Measurements from ENCODE around the gene IGF2BP2. TPM values are rescaled to one million over a fixed set of nuclear protein-coding genes. Genes with fewer than 3 reads are reported as not detected.

IGF2BP2 gene
- total RNA-seq, 1 donor from 2014 or later, result 19.4 TPM

DNA sequence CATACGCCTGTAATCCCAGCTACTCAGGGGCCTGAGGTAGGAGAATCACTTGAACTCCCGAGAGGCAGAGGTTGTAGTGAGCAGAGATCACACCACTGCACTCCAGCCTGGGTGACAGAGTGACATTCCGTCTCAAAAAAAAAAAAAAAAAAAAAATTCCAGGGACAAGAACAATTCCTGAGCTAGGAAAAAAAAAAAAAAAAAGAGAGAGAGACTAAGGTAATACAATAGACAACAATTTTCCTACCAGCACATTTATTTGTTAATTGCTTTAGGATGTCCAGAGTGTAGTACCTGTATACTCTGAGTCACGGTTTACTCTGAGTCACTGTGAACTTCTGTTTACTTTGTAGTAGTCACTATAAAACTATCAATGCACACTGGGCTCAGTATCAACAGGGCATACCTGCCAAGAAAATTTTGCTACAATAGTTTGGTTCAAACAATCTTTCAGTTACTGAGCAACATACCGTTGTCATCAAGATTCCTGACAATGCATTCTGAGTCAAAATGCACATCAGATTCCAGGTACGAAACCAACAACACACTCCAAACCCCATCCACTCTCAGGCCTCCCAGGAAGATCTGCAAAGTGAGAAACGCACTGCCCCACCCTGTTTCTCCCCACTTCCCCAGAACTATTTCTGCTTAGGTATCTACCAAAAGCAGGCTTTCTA lies 28.3 kb downstream of the IGF2BP2 start:
- Histone ChIP-seq H3K4me3 (no peak overlapping the region), H3K4me1 (peaks cover 10% of the 10 kb centered on the region), H3K9me3 (no peaks in the 10 kb centered on the region), H3K27me3 (ENCODE audit: low read depth) (no peaks in the 10 kb centered on the region), H3K27ac (no peak overlapping the region), H3K36me3 (no peaks in the 10 kb centered on the region)
- TF ChIP-seq, protein P1, sequence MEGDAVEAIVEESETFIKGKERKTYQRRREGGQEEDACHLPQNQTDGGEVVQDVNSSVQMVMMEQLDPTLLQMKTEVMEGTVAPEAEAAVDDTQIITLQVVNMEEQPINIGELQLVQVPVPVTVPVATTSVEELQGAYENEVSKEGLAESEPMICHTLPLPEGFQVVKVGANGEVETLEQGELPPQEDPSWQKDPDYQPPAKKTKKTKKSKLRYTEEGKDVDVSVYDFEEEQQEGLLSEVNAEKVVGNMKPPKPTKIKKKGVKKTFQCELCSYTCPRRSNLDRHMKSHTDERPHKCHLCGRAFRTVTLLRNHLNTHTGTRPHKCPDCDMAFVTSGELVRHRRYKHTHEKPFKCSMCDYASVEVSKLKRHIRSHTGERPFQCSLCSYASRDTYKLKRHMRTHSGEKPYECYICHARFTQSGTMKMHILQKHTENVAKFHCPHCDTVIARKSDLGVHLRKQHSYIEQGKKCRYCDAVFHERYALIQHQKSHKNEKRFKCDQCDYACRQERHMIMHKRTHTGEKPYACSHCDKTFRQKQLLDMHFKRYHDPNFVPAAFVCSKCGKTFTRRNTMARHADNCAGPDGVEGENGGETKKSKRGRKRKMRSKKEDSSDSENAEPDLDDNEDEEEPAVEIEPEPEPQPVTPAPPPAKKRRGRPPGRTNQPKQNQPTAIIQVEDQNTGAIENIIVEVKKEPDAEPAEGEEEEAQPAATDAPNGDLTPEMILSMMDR (IDR thresholded peaks at IDR 0.05), result no peak
- DNase-seq (no peak), ATAC-seq (peak; percentile 89 to 96)
- intact Hi-C loops (cut with DNase I), result no loop called here

DNA sequence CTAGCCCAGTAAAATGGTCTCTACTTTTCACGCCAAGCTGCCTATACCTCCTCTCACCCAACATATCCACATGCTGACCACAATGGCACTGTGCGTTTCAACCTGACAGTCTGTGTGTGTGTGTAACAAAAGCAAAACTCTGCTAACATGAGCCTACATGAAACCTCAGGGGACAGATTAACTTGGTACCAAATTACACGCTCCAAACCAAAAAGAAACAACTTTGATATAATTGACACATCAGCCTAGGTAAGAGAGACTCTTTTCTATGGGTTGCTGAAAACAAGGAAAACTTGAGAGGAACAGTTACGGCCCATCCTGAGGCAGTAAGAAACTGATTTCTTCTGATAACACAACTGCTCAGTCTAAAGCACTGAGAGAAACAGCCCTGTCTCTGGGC lies 31.5 kb downstream of the IGF2BP2 start:
- H3K27me3 ChIP-seq (ENCODE audit: low read depth), result no peaks in the 10 kb centered on the region
- intact Hi-C loops (cut with DNase I), result no loop called here

GRCh38 chr3:185792955-185793354 lies 31.9 kb downstream of the IGF2BP2 start:
- Histone ChIP-seq H3K9me3 (no peaks in the 10 kb centered on the region), H3K27me3 (ENCODE audit: low read depth) (no peaks in the 10 kb centered on the region), H3K27ac (no peak overlapping the region), H3K4me3 (no peak overlapping the region), H3K36me3 (no peaks in the 10 kb centered on the region), H3K4me1 (peaks cover 10% of the 10 kb centered on the region)
- intact Hi-C loops (cut with DNase I), result no loop called here
- ATAC-seq (no peak), DNase-seq (no peak)
- TF ChIP-seq, protein P1 (IDR thresholded peaks at IDR 0.05), result no peak

More for the DNA sequence above, 31.5 kb downstream of the IGF2BP2 start:
- H3K9me3 ChIP-seq, result no peaks in the 10 kb centered on the region
- ATAC-seq, result no peak
- TF ChIP-seq, protein P1 (IDR thresholded peaks at IDR 0.05), result no peak
- no peak for DNase-seq
- H3K4me3 ChIP-seq, result no peak overlapping the region
- H3K36me3 ChIP-seq, result no peaks in the 10 kb centered on the region
- H3K4me1 ChIP-seq, result peaks cover 10% of the 10 kb centered on the region
- no peak overlapping the region for H3K27ac ChIP-seq

DNA sequence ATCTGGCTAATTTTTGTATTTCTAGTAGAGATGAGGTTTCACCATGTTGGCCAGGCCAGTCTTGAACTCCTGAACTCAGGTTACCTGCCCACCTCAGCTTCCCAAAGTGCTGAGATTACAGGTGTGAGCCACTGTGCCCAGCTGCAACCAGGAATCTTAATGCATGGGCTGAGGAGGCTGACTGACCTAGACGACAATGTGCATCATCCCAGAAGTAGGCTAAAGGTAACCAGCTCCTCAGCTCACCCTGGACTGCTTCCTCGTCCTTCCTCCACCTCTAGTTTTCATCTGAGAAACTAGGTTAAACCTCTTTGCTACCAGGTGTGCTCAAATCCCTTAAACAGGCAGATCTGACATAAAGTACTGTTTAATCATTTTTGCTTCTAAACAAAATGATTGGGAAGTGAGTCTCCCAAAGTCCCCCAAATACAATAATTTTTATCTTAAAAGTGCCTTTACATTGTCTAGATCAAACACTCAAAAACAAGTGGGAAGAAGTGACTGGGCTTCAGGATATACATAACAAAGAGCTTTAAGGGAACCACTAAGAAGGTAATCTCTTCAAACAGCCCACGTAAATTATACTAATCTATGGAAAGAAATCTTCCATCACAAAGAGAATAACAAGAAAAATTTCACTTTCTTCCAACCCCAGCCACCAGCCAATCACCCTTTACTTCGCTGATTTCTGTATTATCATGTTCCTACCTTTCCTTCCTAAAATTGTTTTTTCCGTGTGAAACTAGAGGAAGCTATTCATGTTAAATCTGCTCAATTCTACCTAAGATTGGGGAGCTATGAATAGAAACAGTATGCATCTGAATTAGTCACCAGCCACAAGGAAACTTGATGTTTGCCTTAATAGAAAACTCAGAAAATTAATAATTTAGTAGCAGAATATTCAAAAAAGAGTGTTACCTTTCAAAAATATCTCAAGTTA lies 34.7 kb downstream of the IGF2BP2 start:
- intact Hi-C loops (cut with DNase I), result no loop called here
- TF ChIP-seq, protein P1 (IDR thresholded peaks at IDR 0.05), result no peak
- ATAC-seq (no peak), DNase-seq (no peak)
- H3K27me3 ChIP-seq (ENCODE audit: low read depth), result no peaks in the 10 kb centered on the region
- no peaks in the 10 kb centered on the region for H3K4me1 ChIP-seq
- H3K9me3 ChIP-seq, result no peaks in the 10 kb centered on the region
- H3K27ac ChIP-seq, result no peak overlapping the region
- H3K36me3 ChIP-seq, result no peaks in the 10 kb centered on the region
- no peak overlapping the region for H3K4me3 ChIP-seq

DNA sequence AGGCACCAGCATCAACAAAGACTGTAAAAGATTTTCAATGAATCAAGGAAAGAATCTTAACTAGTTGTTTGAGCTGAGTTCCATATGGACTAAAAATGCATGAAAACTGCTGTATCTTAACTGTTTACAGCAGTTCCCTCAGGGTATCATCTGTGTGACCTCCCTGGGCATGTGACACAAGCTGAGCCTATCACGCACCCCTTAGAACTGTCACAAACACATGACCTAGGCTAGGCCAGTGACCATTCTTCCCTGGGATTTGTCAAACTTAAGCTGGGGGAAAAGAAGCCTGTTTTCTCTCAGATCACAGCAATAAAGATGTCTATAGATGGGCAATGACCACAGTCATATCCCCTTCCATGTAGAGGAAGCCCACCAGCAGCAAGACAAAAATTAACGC lies 35.7 kb downstream of the IGF2BP2 start:
- H3K4me1 ChIP-seq, result no peaks in the 10 kb centered on the region
- intact Hi-C loops (cut with DNase I), result no loop called here
- H3K36me3 ChIP-seq, result no peaks in the 10 kb centered on the region
- ATAC-seq, result no peak
- no peak overlapping the region for H3K4me3 ChIP-seq
- H3K27me3 ChIP-seq (ENCODE audit: low read depth), result no peaks in the 10 kb centered on the region
- TF ChIP-seq, protein P1 (IDR thresholded peaks at IDR 0.05), result no peak
- H3K9me3 ChIP-seq, result no peaks in the 10 kb centered on the region
- DNase-seq, result no peak
- H3K27ac ChIP-seq, result no peak overlapping the region
